ENCODE measurements around the gene GPR15LG. TPM values are rescaled to one million over a fixed set of nuclear protein-coding genes. Genes with fewer than 3 reads are reported as not detected.

GPR15LG gene
- total RNA-seq, 2 donors from 2014 or later, result 402 to 621 TPM

- peak; percentile 73 for ATAC-seq
- intact Hi-C loops (cut with DNase I, micrococcal nuclease), result no loop called here
- peak; percentile 79 to 82 for DNase-seq
Observed at GRCh38 chr10:84184517-84184916, 10.9 kb downstream of the GPR15LG start.

- ATAC-seq, result no peak
- intact Hi-C loops (cut with DNase I, micrococcal nuclease), result no loop called here
- peak in 1 of 2 donors; percentile 18 for DNase-seq
Observed at GRCh38 chr10:84185526-84186175, 12.1 kb downstream of the GPR15LG start.

- DNase-seq (peak in 1 of 2 donors; percentile 46), ATAC-seq (peak; percentile 70)
- intact Hi-C loops (cut with DNase I, micrococcal nuclease), result no loop called here
Observed at GRCh38 chr10:84188815-84189214, 15.2 kb downstream of the GPR15LG start.

GRCh38 chr10:84190621-84191020 is 17.0 kb downstream of the GPR15LG start:
- intact Hi-C loops (cut with DNase I, micrococcal nuclease), result no loop called here
- no peak for DNase-seq
- ATAC-seq, result no peak

- DNase-seq, result peak in 1 of 2 donors; percentile 14
- no peak for ATAC-seq
- intact Hi-C loops (cut with DNase I, micrococcal nuclease), result no loop called here
Observed at GRCh38 chr10:84191106-84191505, 17.5 kb downstream of the GPR15LG start.

GRCh38 chr10:84193327-84193726 is 19.7 kb downstream of the GPR15LG start:
- peak in 1 of 2 donors; percentile 22 for DNase-seq
- no peak for ATAC-seq
- intact Hi-C loops (cut with DNase I, micrococcal nuclease), result no loop called here

GRCh38 chr10:84193846-84194423 is 20.3 kb downstream of the GPR15LG start:
- ATAC-seq (no peak), DNase-seq (peak in 1 of 2 donors; percentile 24)
- intact Hi-C loops (cut with DNase I, micrococcal nuclease), result no loop called here

GRCh38 chr10:84194424-84195043 is 20.9 kb downstream of the GPR15LG start, which contains the start of gene CDHR1:
TSS of gene CDHR1 (plus strand) at chr10:84194537. CDS start at chr10:84194761, 224 bp downstream.
- ATAC-seq, result peak; percentile 40
- intact Hi-C loops (cut with DNase I, micrococcal nuclease), result no loop called here
- peak; percentile 80 for DNase-seq

GRCh38 chr10:84195044-84195830 is 21.6 kb downstream of the GPR15LG start:
- ATAC-seq, result peak; percentile 12
- DNase-seq, result peak in 1 of 2 donors; percentile 28
- intact Hi-C loops (cut with DNase I, micrococcal nuclease), result no loop called here

- ATAC-seq, result peak; percentile 56
- intact Hi-C loops (cut with DNase I, micrococcal nuclease), result no loop called here
- peak; percentile 71 to 77 for DNase-seq
Observed at GRCh38 chr10:84196083-84196482, 22.5 kb downstream of the GPR15LG start.

GRCh38 chr10:84196941-84197340 is 23.3 kb downstream of the GPR15LG start:
- intact Hi-C loops (cut with DNase I, micrococcal nuclease), result no loop called here
- no peak for DNase-seq
- no peak for ATAC-seq

- ATAC-seq, result no peak
- no peak for DNase-seq
- intact Hi-C loops (cut with DNase I, micrococcal nuclease), result no loop called here
Observed at GRCh38 chr10:84197643-84198042, 24.0 kb downstream of the GPR15LG start.

- peak; percentile 84 to 85 for DNase-seq
- intact Hi-C loops (cut with DNase I, micrococcal nuclease), result no loop called here
- peak; percentile 69 for ATAC-seq
Observed at GRCh38 chr10:84198206-84198915, 24.8 kb downstream of the GPR15LG start.

- ATAC-seq (peak; percentile 64), DNase-seq (peak; percentile 74 to 84)
- intact Hi-C loops (cut with DNase I, micrococcal nuclease), result no loop called here
Observed at GRCh38 chr10:84200537-84201243, 27.1 kb downstream of the GPR15LG start.

- no peak for DNase-seq
- intact Hi-C loops (cut with DNase I, micrococcal nuclease), result no loop called here
- ATAC-seq, result peak; percentile 18
Observed at GRCh38 chr10:84201244-84201606, 27.6 kb downstream of the GPR15LG start.

- no peak for ATAC-seq
- no peak for DNase-seq
- intact Hi-C loops (cut with DNase I, micrococcal nuclease), result no loop called here
Observed at GRCh38 chr10:84201682-84202081, 28.1 kb downstream of the GPR15LG start.

- DNase-seq, result no peak
- no peak for ATAC-seq
- intact Hi-C loops (cut with DNase I, micrococcal nuclease), result no loop called here
Observed at GRCh38 chr10:84202349-84202748, 28.7 kb downstream of the GPR15LG start.

GRCh38 chr10:84204122-84204521 is 30.5 kb downstream of the GPR15LG start:
- intact Hi-C loops (cut with DNase I, micrococcal nuclease), result loop anchor here in 1 of 2 donors (2.0 kb wide), 1 partner anchor 55 kb away; no protein-coding TSS in a partner anchor
- DNase-seq, result no peak
- peak; percentile 26 for ATAC-seq

Measured in left colon (tissue), 2 donors.